ENCODE results near the gene HSF2. TPM values are rescaled to one million over a fixed set of nuclear protein-coding genes. Genes with fewer than 3 reads are reported as not detected.

The HSF2 gene
- total and polyA plus RNA-seq, 9 donors, result 24.1 to 30.8 (median 28.6) TPM

GRCh38 chr6:122412001-122412400, 12.5 kb downstream of the HSF2 start:
- Histone ChIP-seq H3K27ac (ENCODE audit: low read length) (no peak overlapping the region), H3K4me3 (ENCODE audit: low read length) (no peak overlapping the region), H3K27me3 (ENCODE audit: control insufficient read depth, insufficient read depth, low read length) (no peaks in the 10 kb centered on the region), H3K36me3 (ENCODE audit: control insufficient read depth, insufficient read depth, low read length) (peaks cover 4% of the 10 kb centered on the region), H3K9me3 (replicated peaks; ENCODE audit: control insufficient read depth, low read depth, low read length) (no peaks in the 10 kb centered on the region), H3K4me1 (ENCODE audit: control insufficient read depth, insufficient read depth, low read length) (no peaks in the 10 kb centered on the region)
- no peak for DNase-seq

- DNase-seq, result peak; percentile 47
- Histone ChIP-seq H3K27ac (ENCODE audit: low read length) (no peak overlapping the region), H3K27me3 (ENCODE audit: control insufficient read depth, insufficient read depth, low read length) (no peaks in the 10 kb centered on the region), H3K9me3 (replicated peaks; ENCODE audit: control insufficient read depth, low read depth, low read length) (no peaks in the 10 kb centered on the region), H3K36me3 (ENCODE audit: control insufficient read depth, insufficient read depth, low read length) (peaks cover 4% of the 10 kb centered on the region), H3K4me3 (ENCODE audit: low read length) (no peak overlapping the region), H3K4me1 (ENCODE audit: control insufficient read depth, insufficient read depth, low read length) (no peaks in the 10 kb centered on the region)
- no CpG with 5 or more reads among the region's 1 CpG for WGBS (ENCODE audit: insufficient coverage)
Measured at GRCh38 chr6:122416825-122417224, 17.4 kb downstream of the HSF2 start.

- H3K9me3 ChIP-seq (replicated peaks; ENCODE audit: control insufficient read depth, low read depth, low read length), result no peaks in the 10 kb centered on the region
- no peaks in the 10 kb centered on the region for H3K4me1 ChIP-seq (ENCODE audit: control insufficient read depth, insufficient read depth, low read length)
- no peak for DNase-seq
- no peak overlapping the region for H3K27ac ChIP-seq (ENCODE audit: low read length)
- no CpG with 5 or more reads among the region's 2 CpGs for WGBS (ENCODE audit: insufficient coverage)
- H3K27me3 ChIP-seq (ENCODE audit: control insufficient read depth, insufficient read depth, low read length), result no peaks in the 10 kb centered on the region
- H3K4me3 ChIP-seq (ENCODE audit: low read length), result no peak overlapping the region
- H3K36me3 ChIP-seq (ENCODE audit: control insufficient read depth, insufficient read depth, low read length), result peaks cover 15% of the 10 kb centered on the region
Measured at GRCh38 chr6:122422003-122422402, 22.6 kb downstream of the HSF2 start.

- no peak overlapping the region for H3K4me3 ChIP-seq (ENCODE audit: low read length)
- no peaks in the 10 kb centered on the region for H3K27me3 ChIP-seq (ENCODE audit: control insufficient read depth, insufficient read depth, low read length)
- no peaks in the 10 kb centered on the region for H3K9me3 ChIP-seq (replicated peaks; ENCODE audit: control insufficient read depth, low read depth, low read length)
- no peak overlapping the region for H3K27ac ChIP-seq (ENCODE audit: low read length)
- WGBS (ENCODE audit: insufficient coverage), result 100% methylated on average over 1 of the region's 1 CpG
- H3K36me3 ChIP-seq (ENCODE audit: control insufficient read depth, insufficient read depth, low read length), result peaks cover 15% of the 10 kb centered on the region
- no peaks in the 10 kb centered on the region for H3K4me1 ChIP-seq (ENCODE audit: control insufficient read depth, insufficient read depth, low read length)
- no peak for DNase-seq
Measured at GRCh38 chr6:122422614-122423267, 23.3 kb downstream of the HSF2 start.

DNA sequence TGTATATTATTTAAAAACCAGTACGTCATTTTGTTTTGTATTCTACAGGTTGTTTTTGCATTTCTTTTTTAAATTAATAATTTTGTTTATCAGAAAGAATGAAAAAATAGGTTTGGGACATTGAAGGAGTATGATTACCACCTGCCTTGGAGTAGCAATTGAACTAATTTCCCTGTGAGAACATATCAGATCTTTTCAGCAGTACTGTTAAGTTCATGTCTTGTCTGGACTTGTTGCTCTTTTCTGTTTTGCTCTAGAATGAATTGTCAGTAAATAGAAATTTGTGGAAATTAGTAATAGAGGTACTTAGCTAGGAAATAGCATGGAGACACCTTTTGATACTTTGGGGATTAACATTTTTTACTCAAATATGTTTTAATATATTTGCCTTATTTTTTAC, 24.3 kb downstream of the HSF2 start:
- Histone ChIP-seq H3K27ac (ENCODE audit: low read length) (no peak overlapping the region), H3K4me1 (ENCODE audit: control insufficient read depth, insufficient read depth, low read length) (no peaks in the 10 kb centered on the region), H3K9me3 (replicated peaks; ENCODE audit: control insufficient read depth, low read depth, low read length) (no peaks in the 10 kb centered on the region), H3K36me3 (ENCODE audit: control insufficient read depth, insufficient read depth, low read length) (peaks cover 15% of the 10 kb centered on the region), H3K4me3 (ENCODE audit: low read length) (no peak overlapping the region), H3K27me3 (ENCODE audit: control insufficient read depth, insufficient read depth, low read length) (no peaks in the 10 kb centered on the region)
- DNase-seq, result no peak
- no CpG with 5 or more reads among the region's 1 CpG for WGBS (ENCODE audit: insufficient coverage)

DNA sequence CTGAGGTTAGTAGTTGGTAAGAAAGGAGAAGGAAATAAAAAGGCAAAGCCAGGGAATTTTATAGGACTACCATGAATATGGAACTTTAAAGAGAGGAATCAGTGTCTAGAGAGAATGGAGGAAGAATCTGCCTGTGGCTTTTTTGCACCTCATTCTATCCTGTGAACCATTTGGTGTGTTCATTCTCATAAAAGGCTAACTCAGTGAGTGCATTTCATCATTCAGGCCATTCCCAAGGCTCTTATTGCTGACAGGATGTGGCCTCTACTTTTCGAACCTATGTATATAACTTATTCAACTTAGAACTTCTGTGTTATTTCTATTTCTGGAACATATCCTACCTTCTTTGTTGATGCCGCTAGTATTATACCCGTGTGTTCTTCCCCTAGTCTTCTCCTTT, 27.1 kb downstream of the HSF2 start:
- no CpG with 5 or more reads among the region's 3 CpGs for WGBS (ENCODE audit: insufficient coverage)
- no peak overlapping the region for H3K27ac ChIP-seq (ENCODE audit: low read length)
- peaks cover 15% of the 10 kb centered on the region for H3K36me3 ChIP-seq (ENCODE audit: control insufficient read depth, insufficient read depth, low read length)
- DNase-seq, result no peak
- H3K4me3 ChIP-seq (ENCODE audit: low read length), result no peak overlapping the region
- H3K9me3 ChIP-seq (replicated peaks; ENCODE audit: control insufficient read depth, low read depth, low read length), result no peaks in the 10 kb centered on the region
- no peaks in the 10 kb centered on the region for H3K27me3 ChIP-seq (ENCODE audit: control insufficient read depth, insufficient read depth, low read length)
- H3K4me1 ChIP-seq (ENCODE audit: control insufficient read depth, insufficient read depth, low read length), result no peaks in the 10 kb centered on the region

DNA sequence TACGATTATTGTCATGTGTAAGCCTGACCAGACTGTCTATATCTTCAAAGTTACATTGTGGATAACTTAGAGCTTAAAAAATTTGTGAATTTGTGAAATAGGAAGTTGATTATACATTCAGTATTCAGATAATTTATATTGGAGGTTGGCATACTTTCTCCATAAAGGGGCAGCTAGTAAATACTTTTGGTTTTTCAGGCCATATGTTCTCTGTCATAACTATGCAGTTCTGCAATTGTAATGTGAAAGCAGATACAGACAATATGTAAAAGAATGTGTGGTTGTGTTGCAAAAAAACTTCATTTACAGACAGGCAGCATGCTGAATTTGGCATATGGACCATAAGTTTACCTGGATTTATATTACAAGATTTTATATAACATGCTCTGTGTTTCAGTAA, 29.3 kb downstream of the HSF2 start:
- Histone ChIP-seq H3K4me1 (ENCODE audit: control insufficient read depth, insufficient read depth, low read length) (no peaks in the 10 kb centered on the region), H3K9me3 (replicated peaks; ENCODE audit: control insufficient read depth, low read depth, low read length) (no peaks in the 10 kb centered on the region), H3K27ac (ENCODE audit: low read length) (no peak overlapping the region), H3K27me3 (ENCODE audit: control insufficient read depth, insufficient read depth, low read length) (no peaks in the 10 kb centered on the region), H3K36me3 (ENCODE audit: control insufficient read depth, insufficient read depth, low read length) (peaks cover 13% of the 10 kb centered on the region), H3K4me3 (ENCODE audit: low read length) (no peak overlapping the region)
- no CpG with 5 or more reads among the region's 1 CpG for WGBS (ENCODE audit: insufficient coverage)
- no peak for DNase-seq

- Histone ChIP-seq H3K27me3 (ENCODE audit: control insufficient read depth, insufficient read depth, low read length) (no peaks in the 10 kb centered on the region), H3K4me3 (ENCODE audit: low read length) (no peak overlapping the region), H3K36me3 (ENCODE audit: control insufficient read depth, insufficient read depth, low read length) (peaks cover 12% of the 10 kb centered on the region), H3K9me3 (replicated peaks; ENCODE audit: control insufficient read depth, low read depth, low read length) (no peaks in the 10 kb centered on the region), H3K27ac (ENCODE audit: low read length) (no peak overlapping the region), H3K4me1 (ENCODE audit: control insufficient read depth, insufficient read depth, low read length) (no peaks in the 10 kb centered on the region)
- no peak for DNase-seq
Measured at GRCh38 chr6:122429323-122429722, 29.9 kb downstream of the HSF2 start.

GRCh38 chr6:122431780-122432179, 32.3 kb downstream of the HSF2 start:
- Histone ChIP-seq H3K4me3 (ENCODE audit: low read length) (no peak overlapping the region), H3K27me3 (ENCODE audit: control insufficient read depth, insufficient read depth, low read length) (no peaks in the 10 kb centered on the region), H3K36me3 (ENCODE audit: control insufficient read depth, insufficient read depth, low read length) (peaks cover 3% of the 10 kb centered on the region), H3K9me3 (replicated peaks; ENCODE audit: control insufficient read depth, low read depth, low read length) (no peaks in the 10 kb centered on the region), H3K27ac (ENCODE audit: low read length) (no peak overlapping the region), H3K4me1 (ENCODE audit: control insufficient read depth, insufficient read depth, low read length) (no peaks in the 10 kb centered on the region)
- no peak for DNase-seq
- WGBS (ENCODE audit: insufficient coverage), result 100% methylated on average over 1 of the region's 4 CpGs

- Histone ChIP-seq H3K9me3 (replicated peaks; ENCODE audit: control insufficient read depth, low read depth, low read length) (no peaks in the 10 kb centered on the region), H3K27ac (ENCODE audit: low read length) (no peak overlapping the region), H3K4me3 (ENCODE audit: low read length) (no peak overlapping the region), H3K27me3 (ENCODE audit: control insufficient read depth, insufficient read depth, low read length) (no peaks in the 10 kb centered on the region), H3K4me1 (ENCODE audit: control insufficient read depth, insufficient read depth, low read length) (no peaks in the 10 kb centered on the region), H3K36me3 (ENCODE audit: control insufficient read depth, insufficient read depth, low read length) (peaks cover 4% of the 10 kb centered on the region)
- DNase-seq, result no peak
- WGBS (ENCODE audit: insufficient coverage), result 100% methylated on average over 1 of the region's 3 CpGs
Measured at GRCh38 chr6:122432816-122433215, 33.4 kb downstream of the HSF2 start.

DNA sequence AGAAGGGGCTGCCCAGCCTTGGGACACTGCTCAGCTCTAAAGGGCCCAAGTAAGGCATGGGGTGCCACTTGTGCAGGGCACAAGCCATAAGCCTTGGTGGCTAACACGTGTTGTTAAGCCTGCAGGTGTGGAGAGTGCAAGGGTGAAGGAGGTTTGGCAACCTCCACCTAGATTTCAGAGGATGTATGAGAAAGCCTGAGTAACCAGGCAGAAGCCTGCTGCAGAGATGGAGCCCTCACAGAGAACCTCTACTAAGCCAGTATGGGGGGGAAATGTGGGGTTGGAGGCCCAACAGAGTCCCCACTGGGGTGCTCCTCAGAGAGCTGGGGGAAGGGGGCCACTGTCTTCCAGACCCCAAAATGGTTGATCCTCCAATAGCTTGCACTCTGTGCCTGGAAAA, 39.5 kb downstream of the HSF2 start:
- no peak overlapping the region for H3K4me3 ChIP-seq (ENCODE audit: low read length)
- WGBS (ENCODE audit: insufficient coverage), result 80% methylated on average over 1 of the region's 1 CpG
- H3K27me3 ChIP-seq (ENCODE audit: control insufficient read depth, insufficient read depth, low read length), result no peaks in the 10 kb centered on the region
- H3K27ac ChIP-seq (ENCODE audit: low read length), result no peak overlapping the region
- H3K9me3 ChIP-seq (replicated peaks; ENCODE audit: control insufficient read depth, low read depth, low read length), result peaks cover 10% of the 10 kb centered on the region
- no peak for DNase-seq
- H3K36me3 ChIP-seq (ENCODE audit: control insufficient read depth, insufficient read depth, low read length), result peaks cover 23% of the 10 kb centered on the region
- no peaks in the 10 kb centered on the region for H3K4me1 ChIP-seq (ENCODE audit: control insufficient read depth, insufficient read depth, low read length)
